Measurements from ENCODE around the gene FMO3. TPM values are rescaled to one million over a fixed set of nuclear protein-coding genes. Genes with fewer than 3 reads are reported as not detected.

Gene FMO3
- polyA plus RNA-seq, 1 donor from 2014 or later = not detected

DNA sequence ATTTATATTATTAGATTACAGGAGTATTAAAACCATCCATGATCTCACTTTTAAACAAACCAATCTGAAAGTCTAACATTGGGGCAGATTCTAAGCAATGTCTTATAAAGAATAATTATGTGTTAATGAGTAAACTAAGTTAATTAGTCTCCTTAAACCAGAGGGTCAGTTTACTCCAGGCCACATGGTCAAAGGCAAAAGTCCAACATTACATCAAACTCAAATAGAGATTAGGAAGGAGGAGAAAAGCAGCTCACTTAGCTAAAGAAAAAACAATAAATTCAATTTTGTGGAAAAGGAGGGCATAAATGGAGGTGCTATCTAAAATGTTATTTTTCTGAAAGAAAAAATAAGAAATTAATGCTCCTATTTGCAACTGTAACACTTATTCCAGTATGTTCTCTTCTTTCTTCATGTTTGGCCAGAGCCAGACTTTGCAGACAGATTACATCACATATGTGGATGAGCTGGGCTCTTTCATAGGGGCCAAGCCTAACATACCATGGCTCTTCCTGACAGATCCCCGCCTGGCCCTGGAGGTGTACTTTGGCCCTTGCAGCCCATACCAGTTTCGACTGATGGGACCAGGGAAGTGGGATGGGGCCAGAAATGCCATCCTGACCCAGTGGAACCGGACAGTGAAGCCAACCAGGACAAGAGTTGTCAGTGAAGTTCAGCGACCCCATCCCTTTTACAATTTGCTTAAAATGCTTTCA lies 70.1 kb downstream of the FMO3 start (continued):
- TF ChIP-seq TAF1 (IDR thresholded peaks at IDR 0.05; ENCODE audit: low read depth) = no peak
- TF ChIP-seq POLR2AphosphoS5 (IDR thresholded peaks at IDR 0.05) = no peak
- no peak for TF ChIP-seq RAD21 (conservative IDR thresholded peaks at IDR 0.05)
- TF ChIP-seq EZH2 (IDR thresholded peaks at IDR 0.05; ENCODE audit: borderline replicate concordance, insufficient read depth, low read length, poor library complexity, severe bottlenecking) = no peak

DNA sequence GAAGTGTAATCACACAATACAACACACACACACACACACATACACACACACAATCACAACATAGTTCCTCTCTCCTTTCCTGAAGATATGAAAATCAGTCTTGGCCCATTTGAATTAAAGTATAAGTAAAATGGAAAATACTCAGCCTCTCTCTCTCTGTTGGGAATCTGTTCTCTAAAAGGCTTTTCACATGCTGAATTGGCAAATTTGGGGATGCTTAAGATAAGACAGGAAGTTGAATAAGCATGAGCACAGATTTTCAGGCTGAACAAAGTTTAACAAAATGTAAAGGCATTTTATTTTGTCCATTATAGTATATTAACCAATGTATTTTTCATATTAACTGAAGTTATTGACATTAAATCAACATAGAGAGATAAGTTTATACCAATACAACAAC lies 70.7 kb downstream of the FMO3 start:
- Histone ChIP-seq H3K9ac (ENCODE audit: low read length) (no peak overlapping the region), H3K79me2 (replicated peaks; ENCODE audit: insufficient read depth, low read length) (no peaks in the 10 kb centered on the region), H3K9me2 (ENCODE audit: insufficient read depth, low read length) (no peaks in the 10 kb centered on the region), H2AFZ (ENCODE audit: low read depth, low read length) (no peak overlapping the region), H3K27ac (ENCODE audit: low read length) (no peak overlapping the region), H3K27me3 (ENCODE audit: insufficient read depth, low read depth, low read length) (no peaks in the 10 kb centered on the region), H3K4me2 (ENCODE audit: low read length) (no peak overlapping the region), H3K4me3 (ENCODE audit: low read length) (no peak overlapping the region), H3F3A (ENCODE audit: insufficient read depth, low read length, poor library complexity, severe bottlenecking) (no peaks in the 10 kb centered on the region), H3K9me3 (ENCODE audit: low read length) (no peaks in the 10 kb centered on the region), H4K20me1 (ENCODE audit: insufficient read depth) (no peaks in the 10 kb centered on the region), H3K36me3 (ENCODE audit: insufficient read depth, low read length) (no peaks in the 10 kb centered on the region)
- TF ChIP-seq TAF1 (IDR thresholded peaks at IDR 0.05; ENCODE audit: low read depth) (no peak), EP300 (conservative IDR thresholded peaks at IDR 0.05; ENCODE audit: poor library complexity, severe bottlenecking) (no peak), MXI1 (conservative IDR thresholded peaks at IDR 0.05; ENCODE audit: poor library complexity, severe bottlenecking) (no peak), RAD21 (conservative IDR thresholded peaks at IDR 0.05) (no peak), SMC3 (conservative IDR thresholded peaks at IDR 0.05; ENCODE audit: poor library complexity) (no peak), EZH2 (IDR thresholded peaks at IDR 0.05; ENCODE audit: borderline replicate concordance, insufficient read depth, low read length, poor library complexity, severe bottlenecking) (no peak), POLR2AphosphoS5 (IDR thresholded peaks at IDR 0.05) (no peak)
- TF ChIP-seq, protein P1, sequence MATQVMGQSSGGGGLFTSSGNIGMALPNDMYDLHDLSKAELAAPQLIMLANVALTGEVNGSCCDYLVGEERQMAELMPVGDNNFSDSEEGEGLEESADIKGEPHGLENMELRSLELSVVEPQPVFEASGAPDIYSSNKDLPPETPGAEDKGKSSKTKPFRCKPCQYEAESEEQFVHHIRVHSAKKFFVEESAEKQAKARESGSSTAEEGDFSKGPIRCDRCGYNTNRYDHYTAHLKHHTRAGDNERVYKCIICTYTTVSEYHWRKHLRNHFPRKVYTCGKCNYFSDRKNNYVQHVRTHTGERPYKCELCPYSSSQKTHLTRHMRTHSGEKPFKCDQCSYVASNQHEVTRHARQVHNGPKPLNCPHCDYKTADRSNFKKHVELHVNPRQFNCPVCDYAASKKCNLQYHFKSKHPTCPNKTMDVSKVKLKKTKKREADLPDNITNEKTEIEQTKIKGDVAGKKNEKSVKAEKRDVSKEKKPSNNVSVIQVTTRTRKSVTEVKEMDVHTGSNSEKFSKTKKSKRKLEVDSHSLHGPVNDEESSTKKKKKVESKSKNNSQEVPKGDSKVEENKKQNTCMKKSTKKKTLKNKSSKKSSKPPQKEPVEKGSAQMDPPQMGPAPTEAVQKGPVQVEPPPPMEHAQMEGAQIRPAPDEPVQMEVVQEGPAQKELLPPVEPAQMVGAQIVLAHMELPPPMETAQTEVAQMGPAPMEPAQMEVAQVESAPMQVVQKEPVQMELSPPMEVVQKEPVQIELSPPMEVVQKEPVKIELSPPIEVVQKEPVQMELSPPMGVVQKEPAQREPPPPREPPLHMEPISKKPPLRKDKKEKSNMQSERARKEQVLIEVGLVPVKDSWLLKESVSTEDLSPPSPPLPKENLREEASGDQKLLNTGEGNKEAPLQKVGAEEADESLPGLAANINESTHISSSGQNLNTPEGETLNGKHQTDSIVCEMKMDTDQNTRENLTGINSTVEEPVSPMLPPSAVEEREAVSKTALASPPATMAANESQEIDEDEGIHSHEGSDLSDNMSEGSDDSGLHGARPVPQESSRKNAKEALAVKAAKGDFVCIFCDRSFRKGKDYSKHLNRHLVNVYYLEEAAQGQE (IDR thresholded peaks at IDR 0.05; ENCODE audit: borderline replicate concordance) = no peak
- TF ChIP-seq, protein P2, sequence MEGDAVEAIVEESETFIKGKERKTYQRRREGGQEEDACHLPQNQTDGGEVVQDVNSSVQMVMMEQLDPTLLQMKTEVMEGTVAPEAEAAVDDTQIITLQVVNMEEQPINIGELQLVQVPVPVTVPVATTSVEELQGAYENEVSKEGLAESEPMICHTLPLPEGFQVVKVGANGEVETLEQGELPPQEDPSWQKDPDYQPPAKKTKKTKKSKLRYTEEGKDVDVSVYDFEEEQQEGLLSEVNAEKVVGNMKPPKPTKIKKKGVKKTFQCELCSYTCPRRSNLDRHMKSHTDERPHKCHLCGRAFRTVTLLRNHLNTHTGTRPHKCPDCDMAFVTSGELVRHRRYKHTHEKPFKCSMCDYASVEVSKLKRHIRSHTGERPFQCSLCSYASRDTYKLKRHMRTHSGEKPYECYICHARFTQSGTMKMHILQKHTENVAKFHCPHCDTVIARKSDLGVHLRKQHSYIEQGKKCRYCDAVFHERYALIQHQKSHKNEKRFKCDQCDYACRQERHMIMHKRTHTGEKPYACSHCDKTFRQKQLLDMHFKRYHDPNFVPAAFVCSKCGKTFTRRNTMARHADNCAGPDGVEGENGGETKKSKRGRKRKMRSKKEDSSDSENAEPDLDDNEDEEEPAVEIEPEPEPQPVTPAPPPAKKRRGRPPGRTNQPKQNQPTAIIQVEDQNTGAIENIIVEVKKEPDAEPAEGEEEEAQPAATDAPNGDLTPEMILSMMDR (IDR thresholded peaks at IDR 0.05; ENCODE audit: poor library complexity, severe bottlenecking) = no peak

DNA sequence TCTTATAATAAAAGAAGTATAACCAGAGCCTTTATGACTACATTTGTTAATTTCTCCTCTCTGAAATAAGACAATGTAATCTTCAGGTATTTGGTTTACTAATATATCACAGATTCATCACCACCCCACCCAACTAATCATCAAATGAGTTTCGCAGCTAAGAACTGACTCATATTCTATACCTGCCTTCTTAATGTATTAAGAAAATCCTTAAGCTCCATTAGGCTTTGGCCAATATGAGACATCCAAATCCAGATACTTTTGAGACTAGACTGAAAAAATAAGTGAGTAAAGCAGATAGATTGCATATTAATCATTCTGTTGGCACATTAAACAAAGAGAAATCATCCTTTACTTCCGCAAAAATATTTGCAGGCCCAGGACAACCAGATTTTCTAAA lies 75.7 kb downstream of the FMO3 start:
- Histone ChIP-seq H3K27ac (ENCODE audit: low read length) (no peak overlapping the region), H4K20me1 (ENCODE audit: insufficient read depth) (no peaks in the 10 kb centered on the region), H3K79me2 (replicated peaks; ENCODE audit: insufficient read depth, low read length) (no peaks in the 10 kb centered on the region), H2AFZ (ENCODE audit: low read depth, low read length) (no peak overlapping the region), H3K4me2 (ENCODE audit: low read length) (no peak overlapping the region), H3F3A (ENCODE audit: insufficient read depth, low read length, poor library complexity, severe bottlenecking) (no peaks in the 10 kb centered on the region), H3K27me3 (ENCODE audit: insufficient read depth, low read depth, low read length) (no peaks in the 10 kb centered on the region), H3K9me3 (ENCODE audit: low read length) (no peaks in the 10 kb centered on the region), H3K36me3 (ENCODE audit: insufficient read depth, low read length) (no peaks in the 10 kb centered on the region), H3K9ac (ENCODE audit: low read length) (no peak overlapping the region), H3K9me2 (ENCODE audit: insufficient read depth, low read length) (no peaks in the 10 kb centered on the region), H3K4me3 (ENCODE audit: low read length) (no peak overlapping the region)
- TF ChIP-seq TAF1 (IDR thresholded peaks at IDR 0.05; ENCODE audit: low read depth) (no peak), RAD21 (conservative IDR thresholded peaks at IDR 0.05) (no peak), POLR2AphosphoS5 (IDR thresholded peaks at IDR 0.05) (no peak), EP300 (conservative IDR thresholded peaks at IDR 0.05; ENCODE audit: poor library complexity, severe bottlenecking) (no peak), SMC3 (conservative IDR thresholded peaks at IDR 0.05; ENCODE audit: poor library complexity) (no peak), MXI1 (conservative IDR thresholded peaks at IDR 0.05; ENCODE audit: poor library complexity, severe bottlenecking) (no peak), EZH2 (IDR thresholded peaks at IDR 0.05; ENCODE audit: borderline replicate concordance, insufficient read depth, low read length, poor library complexity, severe bottlenecking) (no peak)
- TF ChIP-seq, protein P2 (IDR thresholded peaks at IDR 0.05; ENCODE audit: poor library complexity, severe bottlenecking) = no peak
- TF ChIP-seq, protein P1 (IDR thresholded peaks at IDR 0.05; ENCODE audit: borderline replicate concordance) = no peak
